OCI-LY7 (cell line): ENCODE measurements around the gene SMIM10L2A.

Experiments
- CTCF ChIP-seq: fragments of 200-600 bp; sonication (generic); conservative IDR thresholded peaks from 2 replicates; pipeline ENCODE4 v1.5.1; 2014; ENCODE audit warnings: mild to moderate bottlenecking, antibody characterized with exemption, low read length, moderate library complexity, mixed read lengths
- EZH2phosphoT487 ChIP-seq: fragments of 200-600 bp; sonication (generic); IDR thresholded peaks from 2 replicates; pipeline ENCODE4 v1.6.1; 2018; ENCODE audit warnings: low read depth, borderline replicate concordance, mild to moderate bottlenecking, mixed run types, antibody characterized with exemption, low read length, moderate library complexity, mixed read lengths

GRCh38 chrX:135420831-135421230, 913 bp upstream of the SMIM10L2A start:
- no peak for TF ChIP-seq CTCF
- no peak for TF ChIP-seq EZH2phosphoT487
